GDM1 (cell line): ENCODE data around the gene PTMA.
"Not testable (repeated sequence)": the region's sequence is repeated elsewhere in the genome, so short reads cannot be mapped to it uniquely, and the experiment has no call there.

Source experiments
- DNase-seq: peaks from one replicate; lab custom pipeline; 2025; lab: John Stamatoyannopoulos, UW

PTMA gene, protein sequence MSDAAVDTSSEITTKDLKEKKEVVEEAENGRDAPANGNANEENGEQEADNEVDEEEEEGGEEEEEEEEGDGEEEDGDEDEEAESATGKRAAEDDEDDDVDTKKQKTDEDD

DNA sequence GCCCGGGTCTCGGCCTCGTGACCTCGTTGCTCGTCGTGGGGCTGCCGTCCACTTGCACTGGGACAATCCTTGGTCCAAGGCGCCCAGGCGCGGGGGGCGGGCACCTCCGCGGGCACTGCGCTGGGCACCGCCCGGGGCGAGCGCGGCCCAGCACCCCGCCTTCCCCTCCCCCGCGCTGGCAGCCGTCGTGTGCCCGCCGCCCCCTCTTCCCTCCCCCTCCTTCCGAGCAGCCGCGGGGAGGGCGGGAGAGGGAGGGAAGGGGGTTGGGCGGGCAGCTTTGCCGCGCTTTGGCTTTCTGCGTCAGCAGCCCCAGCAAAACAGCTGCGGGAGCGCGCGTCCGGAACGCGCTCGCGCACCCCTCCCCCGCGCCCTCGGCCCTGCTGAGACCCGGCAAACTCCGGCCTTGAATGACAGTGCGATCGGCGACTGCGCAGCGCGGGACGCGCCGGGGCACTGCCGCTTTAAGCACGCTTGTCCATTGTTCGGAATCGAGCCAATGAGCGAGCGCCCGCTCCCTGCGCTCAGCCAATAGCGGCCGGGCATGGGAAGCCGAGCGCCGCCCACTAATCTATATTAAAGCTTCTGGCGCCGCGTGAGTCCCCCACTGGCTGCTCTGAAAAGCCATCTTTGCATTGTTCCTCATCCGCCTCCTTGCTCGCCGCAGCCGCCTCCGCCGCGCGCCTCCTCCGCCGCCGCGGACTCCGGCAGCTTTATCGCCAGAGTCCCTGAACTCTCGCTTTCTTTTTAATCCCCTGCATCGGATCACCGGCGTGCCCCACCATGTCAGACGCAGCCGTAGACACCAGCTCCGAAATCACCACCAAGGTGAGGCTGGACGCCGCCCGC is at the start of gene PTMA:
TSS of gene PTMA (plus strand) at position 599 of the 846 bp plus-strand sequence. CDS start at position 781, 182 bp downstream.
- peak; percentile 100 for DNase-seq

DNA sequence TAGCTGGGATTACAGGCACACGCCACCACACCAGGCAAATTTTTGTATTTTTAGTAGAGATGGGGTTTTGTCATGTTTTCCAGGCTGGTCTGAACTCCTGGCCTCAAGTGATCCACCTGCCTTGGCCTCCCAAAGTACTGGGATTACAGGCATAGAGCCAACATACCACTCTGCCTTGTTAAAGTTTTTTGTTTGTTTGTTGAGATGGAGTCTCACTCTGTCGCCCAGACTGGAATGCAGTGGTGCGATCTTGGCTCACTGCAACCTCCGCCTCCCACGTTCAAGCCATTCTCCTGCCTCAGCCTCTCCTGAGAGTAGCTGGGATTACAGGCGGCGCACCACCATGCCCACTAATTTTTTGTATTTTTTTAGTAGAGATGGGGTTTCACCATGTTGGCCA is 48.3 kb upstream of the PTMA start:
- DNase-seq: not testable (repeated sequence)

DNA sequence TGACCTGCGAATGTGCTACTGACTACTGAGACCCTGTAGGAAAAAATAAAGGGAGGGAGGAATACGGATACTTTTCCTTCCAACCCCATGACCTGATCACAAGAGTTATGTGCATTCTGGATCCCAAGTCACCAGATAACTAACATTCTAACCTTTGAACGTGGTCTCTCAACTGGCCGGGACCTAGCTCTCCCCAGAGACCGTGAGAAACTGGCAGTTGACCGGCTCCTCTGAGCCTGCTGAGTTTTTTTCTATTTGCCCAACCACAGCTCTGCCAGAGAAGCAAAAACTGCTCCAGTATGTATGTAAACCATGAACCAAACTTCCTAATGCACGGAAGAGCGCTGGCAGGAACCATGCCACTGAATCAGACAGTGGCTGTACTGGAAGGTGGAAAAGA is 47.5 kb upstream of the PTMA start:
- DNase-seq: no peak

DNA sequence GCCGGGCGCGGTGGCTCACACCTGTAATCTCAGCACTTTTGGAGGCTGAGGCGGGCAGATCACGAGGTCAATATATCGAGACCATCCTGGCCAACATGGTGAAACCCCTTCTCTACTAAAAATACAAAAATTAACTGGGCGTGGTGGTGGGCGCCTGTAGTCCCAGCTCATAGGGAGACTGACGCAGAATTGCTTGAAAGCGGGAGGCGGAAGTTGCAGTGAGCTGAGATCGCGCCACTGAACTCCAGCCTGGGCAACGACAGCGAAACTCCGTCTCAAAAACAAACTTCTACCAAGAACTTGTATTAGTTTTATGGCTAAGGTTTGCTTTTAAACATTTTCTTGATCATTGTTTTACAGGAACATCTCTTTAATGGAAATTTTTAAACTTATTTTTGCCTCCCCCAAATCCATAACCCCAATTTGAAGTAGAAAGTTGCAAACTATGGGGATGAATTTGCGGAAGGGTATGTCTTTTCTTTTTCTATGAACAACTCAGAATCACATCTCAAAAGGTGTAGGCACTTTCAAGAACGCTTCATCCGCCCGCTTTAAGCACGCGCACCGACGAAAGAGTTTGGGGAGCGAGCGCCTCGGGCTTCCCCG is 46.8 kb upstream of the PTMA start:
- no peak for DNase-seq

DNA sequence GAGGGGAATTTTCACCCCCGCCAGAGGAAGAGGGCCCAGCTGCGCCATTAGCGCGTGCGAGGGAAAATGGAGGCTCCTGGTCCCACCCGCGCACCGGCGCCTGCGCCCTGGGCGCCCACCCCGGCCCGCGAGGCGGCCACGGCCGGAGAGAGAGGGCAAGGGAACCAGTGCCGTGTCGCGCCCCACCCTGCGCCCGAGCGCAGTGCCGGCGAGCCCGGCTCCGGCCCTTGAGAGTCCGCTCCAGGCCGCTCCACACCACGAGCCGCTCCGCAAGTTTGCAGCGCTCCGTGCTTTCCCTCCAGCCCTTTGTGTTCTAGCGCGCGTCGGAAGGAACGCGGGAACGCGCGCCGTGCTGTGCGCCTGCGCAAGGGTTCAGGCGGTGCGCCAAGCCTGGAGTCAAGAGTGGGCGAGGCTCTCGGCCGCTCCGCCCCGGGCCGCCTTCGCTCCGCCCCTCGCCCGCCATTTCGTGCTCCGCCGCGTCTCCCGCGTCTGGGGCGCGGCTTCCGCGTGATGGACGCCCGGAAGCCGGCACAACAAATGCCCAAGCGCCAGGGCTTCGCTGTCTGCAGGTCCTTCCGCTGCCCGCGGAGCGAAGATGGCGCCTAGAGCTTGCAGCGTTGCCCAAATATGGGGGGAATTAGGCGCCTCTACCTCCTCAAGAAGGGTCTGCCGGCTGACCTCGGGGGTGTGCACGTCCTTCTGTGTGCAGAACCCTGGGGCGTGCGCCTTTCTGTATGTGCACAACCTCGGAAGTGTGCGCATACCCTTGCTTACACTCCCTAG is 46.1 kb upstream of the PTMA start:
- peak; percentile 82 for DNase-seq

DNA sequence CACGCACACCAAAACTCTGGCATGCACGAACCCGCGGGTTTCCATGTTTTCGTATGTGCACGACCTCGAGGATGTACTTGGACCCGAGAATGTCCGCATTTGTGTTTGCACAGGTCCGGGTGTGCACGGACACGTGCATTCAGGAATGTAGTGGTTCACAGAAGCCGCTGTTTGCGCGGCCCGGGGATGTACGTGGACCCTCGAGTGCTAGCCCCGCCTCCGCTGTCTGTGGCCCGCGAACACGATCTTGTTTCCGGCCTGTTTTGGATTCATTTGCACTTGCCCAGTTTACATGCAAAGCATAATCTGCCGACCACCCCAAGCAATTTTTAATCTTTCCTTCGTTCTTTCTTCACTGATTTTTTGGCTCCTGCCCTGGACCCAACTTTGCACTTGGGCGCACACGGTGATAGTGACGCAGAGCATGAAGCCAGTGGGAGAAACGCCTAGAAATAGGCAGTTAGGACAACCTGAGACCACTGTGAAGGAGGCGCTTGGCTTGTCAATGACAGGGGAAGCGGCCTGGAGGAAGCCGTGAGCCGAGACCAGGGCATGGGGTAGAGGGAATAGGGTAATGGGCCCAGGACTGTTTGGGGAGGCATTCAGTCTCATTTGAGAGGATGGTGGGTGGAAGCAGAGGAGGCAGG is 45.4 kb upstream of the PTMA start:
- DNase-seq: no peak

DNA sequence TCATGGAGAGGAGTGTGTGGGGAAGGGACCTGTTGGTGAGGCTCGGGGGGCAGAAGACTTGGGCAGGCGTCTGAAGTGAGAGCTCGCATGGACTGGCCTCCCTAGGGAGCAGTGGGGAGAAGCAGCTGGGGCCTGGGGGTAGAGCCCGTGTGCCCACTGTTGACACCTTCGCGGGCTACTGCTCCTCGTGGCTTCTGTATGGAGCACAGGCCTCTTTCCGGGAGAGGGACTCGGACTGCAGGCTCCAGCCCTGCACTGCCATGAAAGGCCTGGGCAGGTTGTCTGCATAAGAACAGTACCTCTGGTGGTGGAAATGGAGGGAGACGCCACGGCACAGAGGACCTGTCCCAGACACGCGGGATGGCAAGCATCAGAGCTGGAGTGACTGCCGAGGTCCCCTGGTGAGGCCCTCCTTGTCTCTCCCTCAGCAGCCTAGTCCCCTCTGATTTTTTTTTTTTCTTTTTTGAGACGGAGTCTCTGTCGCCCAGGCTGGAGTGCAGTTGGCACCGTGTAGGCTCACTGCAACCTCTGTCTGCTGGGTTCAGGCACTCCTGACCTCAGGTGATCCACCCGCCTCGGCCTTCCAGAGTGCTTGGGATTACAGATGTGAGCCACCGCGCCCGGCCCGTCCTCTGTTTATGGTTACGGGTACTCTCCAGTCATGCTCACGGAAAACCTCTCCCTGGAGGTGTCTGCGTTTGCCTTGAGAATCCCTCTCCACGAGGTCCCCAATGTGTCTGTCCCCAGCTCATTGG is 44.7 kb upstream of the PTMA start:
- no peak for DNase-seq

DNA sequence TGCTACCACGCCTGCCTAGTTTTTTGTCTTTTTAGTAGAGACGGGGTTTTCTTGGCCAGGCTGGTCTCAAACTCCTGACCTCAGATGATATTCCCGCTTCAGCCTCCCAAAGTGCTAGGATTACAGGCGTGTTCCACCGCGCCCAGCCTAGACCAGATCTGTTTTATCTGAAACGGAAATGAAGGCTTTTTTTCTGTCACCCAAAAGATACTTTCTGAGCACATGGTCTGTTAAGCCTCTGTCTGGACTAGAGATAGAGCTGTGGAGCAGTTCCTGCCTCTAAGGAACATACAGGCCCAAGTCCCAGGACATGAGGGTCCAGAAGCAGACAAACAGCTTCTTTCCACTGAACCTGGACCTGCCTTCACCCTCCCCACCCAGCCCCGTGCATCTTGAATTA is 43.6 kb upstream of the PTMA start:
- no peak for DNase-seq

DNA sequence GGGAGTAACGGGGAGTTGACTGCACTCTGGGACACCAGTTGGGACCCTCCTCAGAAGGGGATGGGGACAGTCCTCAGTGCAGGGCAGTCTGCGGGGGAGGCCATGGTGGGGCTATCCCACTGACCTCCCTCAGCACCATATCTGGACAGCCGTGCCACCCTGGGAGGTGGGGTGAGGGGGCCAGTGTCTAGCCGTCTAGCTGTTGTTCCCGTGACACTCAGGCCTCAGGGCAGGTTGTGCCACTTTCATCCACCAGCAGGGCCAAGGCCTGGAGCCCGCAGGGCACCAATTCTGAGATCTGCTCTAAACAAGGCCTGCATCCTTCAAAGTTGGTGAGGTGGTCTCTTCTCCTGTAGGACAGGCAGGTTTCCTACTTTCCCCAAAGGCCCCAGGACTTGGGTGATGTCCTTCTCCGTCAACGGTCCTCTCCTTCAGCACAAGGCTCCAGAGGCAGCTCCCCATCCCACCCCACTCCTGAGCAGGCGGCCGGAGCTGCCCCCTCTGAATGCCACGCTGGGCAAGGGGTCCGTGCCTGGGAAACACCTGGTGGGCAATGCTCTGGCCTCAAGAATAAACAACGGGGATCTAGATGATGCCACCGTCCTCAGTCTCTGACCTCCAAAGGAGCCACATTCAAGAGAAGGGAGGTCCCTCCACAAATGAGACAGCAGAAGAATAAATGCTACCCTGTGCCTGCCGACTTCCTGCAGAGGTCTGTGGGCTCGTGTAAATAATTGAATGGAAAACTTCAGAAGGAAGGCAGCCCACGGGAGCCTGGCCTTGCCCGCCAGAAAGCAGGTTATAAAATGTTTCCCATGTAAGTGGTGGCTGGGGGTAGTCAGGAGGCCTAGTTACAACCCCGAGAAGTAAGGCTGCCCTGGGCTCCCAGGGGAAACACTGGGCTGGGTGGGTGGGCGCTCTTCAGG is 42.8 kb upstream of the PTMA start:
- no peak for DNase-seq

DNA sequence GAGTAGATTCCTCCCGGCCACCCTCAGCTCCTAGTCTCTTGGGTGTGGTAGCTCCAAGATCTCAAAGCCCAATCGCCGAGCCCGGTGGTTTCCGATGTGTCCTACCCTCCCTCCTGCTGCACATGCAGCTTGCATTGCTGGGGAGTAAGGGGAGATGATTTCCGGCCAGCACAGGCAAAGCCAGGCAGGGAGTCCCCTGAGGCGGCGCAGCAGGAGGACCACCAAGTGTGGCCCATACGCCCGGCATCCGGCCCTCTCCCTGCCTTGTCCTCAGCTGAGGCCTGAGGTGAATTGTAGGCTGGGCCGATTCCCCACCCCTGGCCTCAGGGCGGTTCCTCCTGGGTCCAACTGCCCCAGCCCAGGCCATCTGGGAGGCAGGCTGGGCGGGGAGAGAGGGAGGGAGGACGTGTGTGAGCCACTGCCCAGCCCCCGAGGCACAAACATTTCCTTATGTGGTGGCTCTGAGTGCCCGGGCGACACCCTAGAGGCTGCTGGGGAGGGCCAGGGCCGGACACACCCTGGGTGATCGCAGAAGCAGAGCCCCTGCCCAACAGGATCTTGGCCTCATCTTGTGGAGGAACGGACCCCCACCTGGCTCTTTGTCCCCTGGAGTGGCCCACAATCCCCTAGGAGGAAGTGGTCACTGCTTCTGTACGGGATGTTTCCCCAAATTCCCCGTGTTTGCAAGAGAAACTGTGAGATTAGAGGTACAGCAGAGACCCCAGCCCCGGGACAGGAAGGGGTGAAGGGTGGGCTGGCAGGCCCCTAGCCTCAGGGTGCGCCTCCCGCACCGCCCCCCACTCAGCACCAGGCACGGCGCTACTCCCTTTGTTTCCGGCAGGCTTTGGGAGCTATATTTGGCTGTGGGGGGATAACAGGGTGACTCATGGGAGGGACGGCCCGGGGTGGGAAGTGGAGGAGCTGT is 41.9 kb upstream of the PTMA start:
- DNase-seq: peak; percentile 80

DNA sequence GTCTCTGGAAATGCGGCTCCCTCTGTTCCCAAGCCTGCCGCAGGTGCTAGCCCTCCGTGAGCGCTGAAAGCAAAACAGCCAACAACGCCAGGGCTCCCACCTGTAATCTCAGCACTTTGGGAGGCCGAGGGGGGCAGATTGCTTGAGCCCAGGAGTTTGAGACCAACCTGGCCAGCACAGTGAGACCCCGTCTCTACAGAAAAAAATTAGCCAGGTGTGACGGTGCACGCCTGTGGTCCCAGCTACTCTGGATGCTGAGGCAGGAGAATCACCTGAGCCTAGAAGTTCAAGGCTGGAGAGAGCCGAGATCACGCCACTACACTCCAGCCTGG is 41.3 kb upstream of the PTMA start:
- DNase-seq: no peak

DNA sequence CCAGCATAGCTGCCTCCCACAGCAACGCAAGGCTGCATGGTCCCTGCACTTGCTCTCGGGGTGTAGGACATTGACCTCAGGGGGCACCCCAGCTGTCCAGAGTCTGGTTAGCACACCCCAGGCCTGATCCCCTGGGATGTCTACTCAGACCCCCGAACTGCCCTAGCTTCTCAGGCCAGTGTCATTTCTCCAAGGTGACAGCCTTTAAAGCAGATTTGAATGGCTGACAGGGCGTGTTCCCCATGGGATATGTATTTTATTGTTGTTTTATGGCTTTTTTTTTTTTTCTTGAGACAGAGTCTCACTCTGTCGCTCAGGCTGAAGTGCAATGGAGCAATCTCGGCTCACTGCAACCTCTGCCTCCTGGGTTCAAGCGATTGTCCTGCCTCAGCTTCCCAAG is 40.8 kb upstream of the PTMA start:
- DNase-seq: no peak

DNA sequence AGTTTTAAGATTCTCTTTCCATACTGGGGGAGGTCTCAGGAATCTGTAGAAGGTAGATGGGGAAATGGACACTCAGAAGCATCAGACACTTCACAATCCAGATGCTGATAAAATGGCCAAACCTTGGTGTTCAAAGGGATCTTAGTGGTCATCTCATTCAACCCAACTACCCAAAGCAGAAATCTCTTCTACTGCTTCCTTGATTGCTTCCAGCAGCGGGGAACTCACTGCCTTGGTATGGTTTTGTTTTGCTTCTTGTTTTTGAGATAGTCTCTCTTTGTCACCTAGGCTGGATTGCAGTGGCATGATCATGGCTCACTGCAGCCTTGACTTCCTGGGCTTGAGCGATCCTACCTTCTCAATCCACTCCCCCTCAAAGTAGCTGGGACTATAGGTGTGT is 39.3 kb upstream of the PTMA start:
- no peak for DNase-seq

DNA sequence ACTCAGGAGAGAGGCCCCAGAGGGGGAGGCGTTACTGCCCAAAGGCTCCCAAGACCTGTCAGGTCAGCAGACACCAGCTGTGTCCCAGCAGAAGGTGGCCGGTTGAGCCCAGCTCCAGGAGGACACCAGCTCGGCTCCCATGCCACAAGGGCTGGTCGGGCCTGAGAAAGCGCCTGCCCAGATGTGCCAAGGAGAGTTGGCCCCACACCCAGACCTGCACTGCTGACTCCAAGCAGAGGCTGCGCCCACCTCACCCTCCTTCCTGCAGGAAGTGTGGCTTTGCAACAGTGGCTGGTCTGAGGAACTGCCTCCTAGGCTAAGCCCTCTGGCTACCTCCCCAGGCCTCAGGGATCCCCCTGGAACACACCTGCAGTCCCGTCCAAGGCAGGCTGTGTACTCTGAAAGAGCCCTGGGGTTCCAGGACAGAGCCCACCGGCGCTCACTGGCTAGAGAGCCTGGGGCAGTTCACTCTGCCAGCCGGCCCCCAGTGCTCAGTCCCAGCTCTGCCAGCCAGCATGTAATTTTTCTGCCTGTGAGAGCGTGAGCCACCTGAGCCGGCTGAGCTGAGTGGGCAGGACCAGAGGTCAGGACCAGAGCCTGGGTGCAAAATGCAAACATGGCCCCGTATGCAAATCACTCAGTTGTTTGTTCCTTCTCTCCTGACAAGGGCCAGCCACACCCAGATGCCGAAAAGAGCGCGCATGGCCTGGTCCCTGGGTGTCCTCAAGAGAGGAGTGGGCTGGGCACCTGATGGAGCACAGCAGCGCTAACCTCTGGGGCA is 36.9 kb upstream of the PTMA start:
- peak; percentile 63 for DNase-seq

DNA sequence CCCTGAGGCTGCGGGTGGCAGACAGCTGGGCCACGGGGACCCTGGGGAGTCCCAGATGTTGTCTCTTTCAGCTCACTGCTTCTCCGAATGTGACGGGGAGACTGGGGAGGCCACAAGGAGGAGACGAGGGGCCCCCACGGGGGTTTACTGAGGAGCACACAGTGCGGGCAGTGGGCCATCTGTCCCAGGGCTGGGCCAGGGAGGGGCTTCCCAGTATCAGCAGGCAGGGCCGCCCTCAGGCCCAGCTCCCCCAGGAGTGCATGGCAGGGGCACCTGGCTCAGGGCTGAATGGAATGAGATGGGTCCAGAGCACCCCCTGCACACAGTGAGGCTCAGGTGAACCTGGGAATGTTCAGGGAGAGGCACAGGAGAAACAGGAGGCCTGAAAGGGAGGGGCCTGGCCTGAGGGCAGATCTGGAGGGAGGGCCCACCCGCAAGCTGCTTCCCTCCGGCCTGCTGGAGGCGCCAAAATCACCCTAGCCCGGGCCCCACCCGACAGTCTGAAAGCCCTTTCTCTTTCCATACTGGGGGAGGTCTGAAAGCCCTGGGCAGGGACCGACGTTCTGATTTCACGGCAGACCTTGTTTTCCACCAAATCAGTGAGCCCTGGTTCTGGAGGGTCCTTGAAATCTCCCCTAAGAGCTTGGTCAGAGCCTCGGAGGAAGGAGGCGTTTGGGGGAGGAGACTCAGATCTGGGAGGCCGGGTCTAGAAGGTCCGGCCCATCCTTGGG is 35.5 kb upstream of the PTMA start:
- DNase-seq: peak; percentile 29

DNA sequence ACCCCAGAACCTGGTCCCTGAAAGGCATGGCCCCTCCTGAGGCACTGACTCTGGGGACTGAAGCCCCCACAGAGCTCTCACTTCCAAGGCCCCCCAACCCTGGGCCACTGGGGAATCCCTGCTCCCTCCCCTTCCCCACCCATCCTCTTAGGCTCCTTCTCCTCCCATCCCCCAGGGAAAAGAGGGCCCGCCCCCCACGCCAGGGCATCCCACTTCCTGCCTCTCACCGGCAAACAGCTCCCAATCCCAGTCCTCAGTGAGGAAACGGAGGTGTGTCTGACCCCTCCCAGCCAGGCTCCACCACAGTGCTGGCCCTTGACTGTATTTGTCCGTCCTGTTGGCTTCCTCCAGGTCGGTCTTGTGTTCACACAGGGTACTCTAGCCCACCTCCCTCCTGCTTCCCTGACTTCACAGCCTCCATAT is 35.0 kb upstream of the PTMA start:
- DNase-seq: no peak

DNA sequence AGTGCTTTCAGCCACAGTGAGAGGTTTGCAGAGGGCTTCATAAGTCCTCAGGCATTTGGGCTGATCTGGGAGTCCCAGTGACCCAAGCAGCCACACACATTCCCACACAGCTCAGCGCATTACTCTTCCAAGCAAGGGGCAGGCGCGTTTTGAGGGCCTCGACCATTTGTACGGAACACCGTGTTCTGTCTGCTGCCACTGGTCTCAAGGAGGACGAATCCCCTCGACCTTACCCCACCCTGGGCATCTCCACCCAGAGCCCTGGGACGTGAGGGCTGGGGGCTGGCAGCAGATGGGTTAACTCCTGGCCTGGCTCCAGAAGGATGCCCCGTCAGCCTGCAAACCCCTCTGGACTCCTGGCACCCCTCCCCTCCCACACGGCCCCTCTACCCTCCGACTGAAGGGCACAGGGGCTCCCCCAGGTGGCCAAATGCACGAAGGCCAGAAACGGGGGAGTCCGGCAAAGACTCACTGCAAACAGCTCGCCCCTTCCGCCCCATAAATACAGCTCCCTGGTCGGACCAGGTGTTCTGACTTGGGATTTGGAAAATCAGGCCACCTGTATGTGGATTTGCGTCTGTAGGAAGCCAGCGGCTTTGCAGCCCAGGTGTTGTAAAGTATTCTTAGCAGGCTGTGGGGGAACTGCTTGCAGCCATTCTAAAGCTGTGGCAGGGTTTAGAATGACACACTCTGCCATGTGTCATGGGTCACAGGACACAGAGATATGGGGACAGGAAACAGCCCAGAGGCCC is 33.6 kb upstream of the PTMA start:
- peak; percentile 70 for DNase-seq
